ENCODE results near the gene THAP8. TPM values are rescaled to one million over a fixed set of nuclear protein-coding genes. Genes with fewer than 3 reads are reported as not detected.

THAP8 gene
- total and polyA plus RNA-seq, 10 of the 15 experiments (the other 5 are each of a cell fraction or from before 2014, with no cell fraction given), result 0.24 to 4.4 (median 2.6) TPM

- TF ChIP-seq PKNOX1 (IDR thresholded peaks at IDR 0.05), result no peak
- 0 out of 2 replicates have a peak, but pooled peaks have one; percentile 17 for TF ChIP-seq TAF1 (IDR thresholded peaks at IDR 0.05; ENCODE audit: borderline replicate concordance, low read depth, low read length)
- no peak for TF ChIP-seq TCF12 (IDR thresholded peaks at IDR 0.05; ENCODE audit: low read depth, low read length)
- no peak for TF ChIP-seq PRDM15 (CRISPR knock-in tag; IDR thresholded peaks at IDR 0.05)
- no peak for TF ChIP-seq BHLHE40 (IDR thresholded peaks at IDR 0.05; ENCODE audit: borderline replicate concordance in 1 of 2, low read depth in 2 of 2, low read length in 1 of 2)
- no peak for TF ChIP-seq NFXL1 (IDR thresholded peaks at IDR 0.05; ENCODE audit: borderline replicate concordance)
- TF ChIP-seq HCFC1 (IDR thresholded peaks at IDR 0.05; ENCODE audit: low read length), result no peak
- no peak for TF ChIP-seq ZNF622 (IDR thresholded peaks at IDR 0.05)
- no peak for TF ChIP-seq MTA3 (IDR thresholded peaks at IDR 0.05; ENCODE audit: borderline replicate concordance, low read length)
- peak; percentile 55 for TF ChIP-seq RUNX3 (IDR thresholded peaks at IDR 0.05; ENCODE audit: low read length)
- TF ChIP-seq SMAD5 (IDR thresholded peaks at IDR 0.05; ENCODE audit: low read depth), result no peak; the same call in 1 of the 2 replicates
- TF ChIP-seq ZBTB11 (CRISPR knock-in tag; IDR thresholded peaks at IDR 0.05), result no peak
- peak; percentile 91; the same call in 1 of the 2 replicates for TF ChIP-seq RB1 (IDR thresholded peaks at IDR 0.05; ENCODE audit: borderline replicate concordance)
- TF ChIP-seq RAD21 (IDR thresholded peaks at IDR 0.05; ENCODE audit: insufficient read depth, low read depth, low read length), result no peak
- no peak for TF ChIP-seq CREB1 (IDR thresholded peaks at IDR 0.05; ENCODE audit: low read depth)
- TF ChIP-seq NFYB (IDR thresholded peaks at IDR 0.05; ENCODE audit: insufficient read depth, low read depth, low read length), result peak; percentile 99
- no peak for TF ChIP-seq SMAD1 (IDR thresholded peaks at IDR 0.05; ENCODE audit: low read depth, partially characterized antibody)
- 0 out of 2 replicates have a peak, but pooled peaks have one; percentile 46 for TF ChIP-seq CBFB (IDR thresholded peaks at IDR 0.05; ENCODE audit: low read depth)
Observed at GRCh38 chr19:36054733-36055686, 925 bp upstream of the THAP8 start, which contains the start of gene WDR62 (continued).
